GM15510 (cell line): Measurements from ENCODE around the gene TMEM209.

ENCODE experiments used
- POLR2A ChIP-seq: IDR thresholded peaks from 3 replicates; pipeline ENCODE4 v1.6.1; 2011; ENCODE audit warnings: borderline replicate concordance; ENCODE audit not compliant: insufficient read length; ENCODE audit errors: extremely low read depth

Gene TMEM209

DNA sequence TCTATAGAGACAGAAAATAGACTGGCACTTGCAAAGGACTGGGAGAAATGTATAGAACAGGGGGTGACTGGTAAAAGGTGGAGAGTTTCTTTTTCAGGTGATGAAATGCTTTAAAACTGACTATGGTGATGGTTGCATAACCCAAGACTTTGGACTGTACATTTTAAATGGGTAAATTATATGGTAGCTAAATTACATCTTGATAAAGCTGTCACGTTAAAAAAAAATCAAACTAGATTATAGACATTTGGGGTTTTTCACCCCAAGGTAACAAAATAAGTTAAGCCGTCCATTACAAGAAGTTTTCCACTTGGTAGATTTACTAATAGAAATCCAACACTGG is 24.0 kb downstream of the TMEM209 start:
- TF ChIP-seq POLR2A = no peak

DNA sequence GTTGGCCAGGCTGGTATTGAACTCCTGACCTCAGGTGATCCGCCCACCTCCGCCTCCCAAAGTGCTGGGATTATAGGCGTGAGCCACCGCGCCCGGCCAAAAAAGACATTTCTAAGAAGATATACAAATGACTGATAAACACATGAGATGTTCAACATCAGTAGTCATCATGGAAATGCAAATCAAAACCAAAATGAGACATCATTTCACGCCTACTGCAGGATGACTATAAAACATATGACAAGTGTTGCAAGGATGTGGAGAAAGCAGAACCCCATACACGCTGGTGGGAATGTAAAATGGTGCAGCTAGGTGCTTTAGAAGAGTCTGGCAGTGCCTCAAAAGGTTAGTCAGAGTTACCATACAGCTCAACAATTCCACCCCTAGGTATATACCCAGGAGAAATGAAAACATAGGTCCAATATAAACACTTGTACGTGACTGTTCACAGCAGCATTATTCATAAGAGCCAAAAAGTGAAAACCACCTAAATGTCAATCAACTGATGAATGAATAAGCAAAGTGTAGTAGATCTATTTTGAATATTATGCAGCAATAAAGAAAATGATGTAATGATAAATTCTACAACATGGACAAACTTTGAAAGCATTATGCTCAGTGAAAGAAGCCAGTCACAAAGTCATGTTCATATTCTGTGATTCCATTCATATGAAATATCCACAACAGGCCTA is 24.5 kb downstream of the TMEM209 start:
- no peak for TF ChIP-seq POLR2A

DNA sequence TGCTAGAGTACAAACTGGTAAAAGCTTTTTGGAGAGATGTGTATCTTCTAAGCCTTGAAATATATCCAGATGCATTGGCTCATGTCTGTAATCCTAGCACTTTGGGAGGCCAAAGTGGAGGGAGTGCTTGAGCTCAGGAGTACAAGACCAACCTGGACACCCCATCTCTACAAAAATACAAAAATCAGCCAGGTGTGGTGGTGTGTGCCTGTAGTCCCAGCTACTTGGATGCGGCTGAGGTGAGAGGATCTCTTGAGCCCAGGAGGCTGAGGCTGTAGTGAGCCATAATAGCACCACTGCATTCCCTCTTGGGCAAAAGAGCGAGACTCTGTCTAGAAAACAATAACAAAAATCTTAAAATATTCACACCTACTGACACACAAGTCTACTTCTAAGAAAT is 25.6 kb downstream of the TMEM209 start:
- TF ChIP-seq POLR2A = no peak

DNA sequence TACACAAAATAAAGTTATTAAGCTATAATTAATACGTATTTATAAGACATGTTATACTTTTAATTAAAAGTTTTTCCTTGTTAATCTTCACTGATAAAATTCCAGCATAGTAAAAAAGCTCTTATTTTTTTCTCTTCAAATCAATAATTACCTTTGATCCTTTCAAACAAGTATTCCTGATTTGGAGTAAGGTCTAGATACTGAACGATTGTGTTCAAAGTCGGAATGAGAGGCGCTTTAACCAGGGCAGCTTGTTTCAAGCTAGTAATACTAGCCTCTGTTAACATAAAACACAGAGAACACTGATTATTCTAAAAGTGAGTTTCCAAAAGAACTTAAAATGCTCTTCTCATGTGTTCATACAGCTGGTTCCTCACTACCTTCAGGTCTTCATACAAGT is 27.0 kb downstream of the TMEM209 start:
- no peak for TF ChIP-seq POLR2A

DNA sequence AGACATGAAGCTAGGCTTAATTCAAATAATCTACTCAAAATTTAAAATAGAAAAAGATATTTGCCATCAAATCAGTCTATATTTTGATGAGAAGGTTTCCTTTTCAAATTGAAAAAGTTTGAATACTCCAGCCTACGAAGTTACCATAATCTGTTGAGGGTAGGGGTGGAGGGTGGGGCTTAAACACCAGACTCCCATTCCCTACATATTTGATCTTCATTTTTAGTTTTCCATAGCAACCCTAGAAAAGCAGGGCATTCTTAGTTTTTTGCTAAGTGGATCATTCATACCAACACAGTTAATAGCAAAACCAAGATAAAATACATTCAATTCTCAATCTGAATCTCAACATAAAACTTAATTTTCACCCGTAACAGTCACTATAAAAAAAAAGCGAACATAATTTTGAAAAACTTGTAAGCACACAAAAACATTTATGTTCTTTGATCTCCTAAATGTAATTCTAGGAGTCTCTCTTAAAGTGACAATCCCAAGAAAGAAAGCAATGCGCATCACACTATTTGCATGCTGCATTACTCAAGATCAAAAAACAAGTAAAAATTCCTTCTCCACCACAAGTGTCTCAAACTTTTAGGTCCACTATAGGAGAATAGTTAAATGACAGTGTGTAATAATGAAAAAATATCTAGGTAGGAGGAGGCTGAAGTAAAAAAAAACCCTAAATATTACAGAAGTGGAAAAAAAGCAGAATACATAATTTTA is 30.8 kb downstream of the TMEM209 start:
- TF ChIP-seq POLR2A = no peak

DNA sequence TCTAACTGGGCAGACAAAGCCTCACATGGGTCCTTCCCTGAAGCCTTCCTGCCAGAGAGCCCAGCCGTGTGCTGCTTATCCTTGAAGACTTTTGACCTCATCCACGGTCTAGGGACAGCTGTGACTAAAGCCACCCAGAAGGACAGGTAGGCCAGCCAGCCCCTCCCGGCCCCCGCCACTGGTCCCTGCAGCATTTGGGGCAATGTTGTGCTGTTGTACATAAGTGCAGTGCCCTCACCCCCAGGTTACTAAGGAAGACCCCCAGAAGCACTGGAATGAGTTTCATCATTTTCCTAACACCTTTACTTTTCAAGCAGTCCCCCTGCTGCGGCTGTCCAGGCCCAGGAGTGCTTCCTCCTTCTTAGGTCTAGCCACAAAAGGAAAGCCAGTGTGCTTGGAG is 43.0 kb downstream of the TMEM209 start:
- TF ChIP-seq POLR2A = no peak

GRCh38 chr7:130160455-130160854 is 44.8 kb downstream of the TMEM209 start:
- no peak for TF ChIP-seq POLR2A

GRCh38 chr7:130160023-130160422 is 45.2 kb downstream of the TMEM209 start:
- no peak for TF ChIP-seq POLR2A

GRCh38 chr7:130157700-130158099 is 47.5 kb downstream of the TMEM209 start:
- no peak for TF ChIP-seq POLR2A

GRCh38 chr7:130156140-130156539 is 49.1 kb downstream of the TMEM209 start:
- TF ChIP-seq POLR2A = no peak

DNA sequence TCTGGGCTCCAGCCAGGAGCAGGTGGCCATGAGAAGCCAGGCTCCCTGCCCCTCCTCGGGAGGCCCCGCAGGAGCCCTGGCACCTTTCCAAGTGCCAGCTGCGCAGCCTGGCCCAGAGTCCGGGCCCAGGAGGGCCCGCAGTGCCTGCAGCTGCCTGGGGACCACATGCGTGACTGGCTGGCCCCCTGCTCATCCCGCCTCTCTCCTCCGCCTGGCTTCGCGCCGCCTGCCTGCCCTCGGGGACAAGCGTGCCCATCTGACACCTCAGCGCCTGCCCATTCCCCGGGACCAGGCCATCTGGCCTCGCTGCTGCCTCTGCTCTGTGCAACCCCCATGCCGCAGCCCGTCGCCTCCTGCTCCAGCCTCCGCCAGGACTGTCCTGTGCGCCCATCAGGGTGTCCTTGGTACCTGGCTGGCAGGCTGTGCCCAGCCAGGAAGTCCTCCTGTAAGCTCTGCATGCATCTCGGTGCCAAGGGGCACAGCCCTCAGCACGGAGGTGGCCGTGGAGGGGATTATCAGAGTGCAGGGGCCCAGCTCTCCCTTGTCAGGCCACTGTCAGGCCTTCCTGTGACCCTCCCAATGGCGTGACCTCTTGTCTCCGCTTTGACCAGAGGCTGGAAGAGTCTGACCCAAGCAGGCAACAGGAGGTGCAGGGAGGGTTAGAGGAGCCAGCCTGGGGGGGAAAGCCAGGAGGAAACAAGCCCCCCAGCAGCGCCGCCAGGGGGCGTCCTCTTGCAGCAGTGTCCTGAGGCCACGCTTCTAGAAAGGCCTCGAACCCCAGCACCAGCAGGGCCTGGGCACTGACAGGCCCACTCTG is 50.5 kb downstream of the TMEM209 start:
- TF ChIP-seq POLR2A = no peak

DNA sequence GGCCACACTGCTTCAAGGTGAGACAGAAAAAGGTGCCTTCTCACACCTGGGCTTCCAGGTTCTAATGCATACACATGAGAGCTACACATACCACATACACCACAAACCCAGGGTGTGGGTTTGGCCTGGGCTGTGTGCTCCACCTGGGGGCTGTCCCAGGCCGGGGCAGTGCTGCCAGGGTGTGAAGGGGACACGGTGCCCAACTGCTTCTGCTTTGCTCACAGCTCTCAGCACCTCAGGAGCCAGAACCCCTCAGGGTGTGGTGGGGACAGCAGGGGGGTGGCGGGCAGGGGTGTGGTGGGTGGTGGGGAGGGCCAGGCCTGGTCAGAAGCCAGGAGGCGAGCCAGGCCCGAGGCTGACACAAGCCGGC is 51.1 kb downstream of the TMEM209 start:
- TF ChIP-seq POLR2A = no peak

DNA sequence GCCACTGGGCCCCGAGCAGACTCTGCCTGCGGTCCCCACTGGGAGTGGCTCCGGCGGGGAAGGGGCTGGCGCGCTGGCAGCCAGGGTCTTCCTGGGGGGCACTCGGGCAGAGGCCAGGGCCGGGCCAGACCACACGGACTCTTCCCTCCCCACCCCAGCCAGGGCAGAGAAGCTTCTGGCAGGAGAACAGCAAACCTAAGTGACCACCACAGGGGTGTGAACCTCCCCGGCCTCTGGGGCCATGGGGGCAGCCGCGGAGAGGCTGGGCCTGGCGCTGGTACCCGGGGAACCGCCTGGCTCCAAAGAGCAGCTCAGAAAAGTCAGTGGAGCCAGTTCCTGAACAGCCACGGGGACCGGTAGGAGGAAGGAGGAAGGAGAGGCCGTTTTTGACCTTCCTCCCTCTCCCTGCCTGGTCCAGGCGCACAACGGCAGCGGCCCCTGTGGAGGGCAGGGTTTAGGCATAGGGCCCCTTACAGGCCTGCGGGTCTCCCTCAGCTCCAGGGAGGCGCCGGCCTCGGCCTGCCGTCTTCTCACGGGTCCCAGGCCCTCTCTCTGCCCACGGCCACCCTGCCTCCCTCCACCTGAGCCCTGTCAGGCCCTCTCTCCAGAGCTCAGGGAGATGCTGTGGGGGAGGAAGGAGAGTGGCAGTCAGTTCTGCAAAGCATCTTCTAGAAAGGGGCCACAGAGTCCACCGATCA is 51.8 kb downstream of the TMEM209 start:
- no peak for TF ChIP-seq POLR2A

DNA sequence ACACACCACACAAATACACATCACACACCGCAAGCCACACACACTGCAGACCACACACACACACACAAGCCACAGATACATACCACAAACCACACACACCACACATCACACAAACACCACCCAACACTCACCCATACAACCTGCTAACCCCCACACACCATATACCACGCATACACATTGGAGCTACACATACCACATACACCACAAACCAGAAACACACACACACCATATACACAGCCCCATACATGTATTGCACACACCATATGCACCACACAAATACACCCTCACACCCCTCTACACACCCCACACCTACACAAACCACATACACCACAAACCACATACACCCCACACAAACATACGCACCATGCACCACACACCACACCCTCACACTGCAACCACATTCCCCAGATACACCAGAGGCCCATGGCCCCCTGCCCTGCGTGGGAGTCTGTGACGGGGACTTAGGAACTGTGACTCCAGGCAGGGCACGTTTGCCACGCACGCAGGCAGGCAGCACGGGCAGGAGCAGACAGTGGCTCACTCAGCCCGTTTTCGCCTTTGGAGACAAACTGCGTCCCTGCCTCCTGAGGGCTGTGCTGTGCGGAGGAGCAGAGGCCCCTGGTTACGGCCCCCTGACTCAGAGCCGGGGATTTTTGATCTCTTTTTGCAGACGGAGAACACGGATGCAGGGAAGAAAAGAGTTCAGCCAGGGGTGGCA is 52.6 kb downstream of the TMEM209 start:
- no peak for TF ChIP-seq POLR2A
